ENCODE data around the gene PAK2. TPM values are rescaled to one million over a fixed set of nuclear protein-coding genes. Genes with fewer than 3 reads are reported as not detected.
"Not testable (repeated sequence)": the region's sequence is repeated elsewhere in the genome, so short reads cannot be mapped to it uniquely, and the experiment has no call there.

The PAK2 gene
- total RNA-seq, 2 donors from 2014 or later = 37.4 to 48.3 TPM

DNA sequence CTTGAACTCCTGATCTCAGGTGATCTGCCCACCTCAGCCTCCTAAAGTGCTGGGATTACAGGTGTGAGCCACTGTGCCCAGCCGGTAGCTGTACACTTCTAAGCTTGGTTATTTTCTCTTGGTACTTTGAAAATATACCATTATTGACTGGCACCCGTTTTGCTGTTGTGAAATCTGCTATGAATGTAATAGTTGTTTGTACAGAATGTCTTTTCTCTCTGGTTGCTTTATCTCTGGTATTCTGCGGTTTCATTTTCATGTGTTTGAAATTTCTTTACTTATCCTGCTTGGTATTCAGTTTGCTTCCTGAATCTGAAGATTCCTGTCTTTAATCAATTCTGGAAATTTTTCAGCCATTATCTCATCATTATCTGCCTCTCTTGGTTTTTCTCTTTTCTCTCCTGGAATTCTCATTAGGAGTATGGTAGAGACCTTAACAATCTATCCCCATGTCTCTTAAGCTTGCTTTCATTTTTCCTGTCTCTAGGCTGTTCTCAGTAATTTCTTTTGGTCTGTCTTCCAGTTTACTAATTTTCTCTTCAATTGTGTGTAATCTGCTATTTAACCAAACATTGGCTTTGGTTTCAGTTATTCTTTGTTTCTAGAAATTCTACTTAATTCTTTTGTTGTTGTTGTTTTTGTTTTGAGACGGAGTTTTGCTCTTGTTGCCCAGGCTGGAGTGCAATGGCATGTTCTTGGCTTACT lies 2.8 kb upstream of the PAK2 start:
- DNase-seq (ENCODE audit: low spot score) = no peak
- Histone ChIP-seq H3K9me3 (no peaks in the 10 kb centered on the region), H3K36me3 (no peaks in the 10 kb centered on the region), H3K4me3 (no peak overlapping the region), H3K4me1 (replicated peaks) (no peaks in the 10 kb centered on the region), H3K27ac (no peak overlapping the region), H3K27me3 (replicated peaks; ENCODE audit: insufficient read depth) (no peaks in the 10 kb centered on the region)
- WGBS = over 99% methylated on average over 4 of the region's 4 CpGs
- intact Hi-C loops (cut with DNase I) = no loop called here
- TF ChIP-seq POLR2AphosphoS5 (IDR thresholded peaks at IDR 0.05) = no peak
- TF ChIP-seq, protein P1, sequence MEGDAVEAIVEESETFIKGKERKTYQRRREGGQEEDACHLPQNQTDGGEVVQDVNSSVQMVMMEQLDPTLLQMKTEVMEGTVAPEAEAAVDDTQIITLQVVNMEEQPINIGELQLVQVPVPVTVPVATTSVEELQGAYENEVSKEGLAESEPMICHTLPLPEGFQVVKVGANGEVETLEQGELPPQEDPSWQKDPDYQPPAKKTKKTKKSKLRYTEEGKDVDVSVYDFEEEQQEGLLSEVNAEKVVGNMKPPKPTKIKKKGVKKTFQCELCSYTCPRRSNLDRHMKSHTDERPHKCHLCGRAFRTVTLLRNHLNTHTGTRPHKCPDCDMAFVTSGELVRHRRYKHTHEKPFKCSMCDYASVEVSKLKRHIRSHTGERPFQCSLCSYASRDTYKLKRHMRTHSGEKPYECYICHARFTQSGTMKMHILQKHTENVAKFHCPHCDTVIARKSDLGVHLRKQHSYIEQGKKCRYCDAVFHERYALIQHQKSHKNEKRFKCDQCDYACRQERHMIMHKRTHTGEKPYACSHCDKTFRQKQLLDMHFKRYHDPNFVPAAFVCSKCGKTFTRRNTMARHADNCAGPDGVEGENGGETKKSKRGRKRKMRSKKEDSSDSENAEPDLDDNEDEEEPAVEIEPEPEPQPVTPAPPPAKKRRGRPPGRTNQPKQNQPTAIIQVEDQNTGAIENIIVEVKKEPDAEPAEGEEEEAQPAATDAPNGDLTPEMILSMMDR (IDR thresholded peaks at IDR 0.05) = no peak
- TF ChIP-seq POLR2A (IDR thresholded peaks at IDR 0.05) = no peak

DNA sequence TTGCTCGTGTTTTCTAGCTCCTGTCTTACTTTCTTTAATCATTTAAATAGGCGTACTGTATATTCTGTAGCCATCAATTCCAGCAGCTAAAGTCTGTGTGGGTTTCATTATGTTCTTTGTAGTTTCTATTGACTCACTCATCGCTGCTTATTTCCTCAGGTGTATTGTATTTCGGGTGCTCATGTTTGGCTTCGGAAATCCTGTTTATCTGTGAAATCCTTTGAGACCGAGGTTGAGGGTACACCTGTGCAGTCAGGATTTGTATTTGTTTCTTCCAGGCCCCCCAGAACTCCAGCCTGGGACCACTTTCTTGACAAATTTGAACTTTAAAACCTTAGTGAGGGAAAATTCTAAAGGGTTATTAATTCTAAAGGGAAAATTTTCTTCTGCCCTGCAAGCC lies 2.0 kb upstream of the PAK2 start:
- Histone ChIP-seq H3K27ac (no peak overlapping the region), H3K4me1 (replicated peaks) (peaks cover 3% of the 10 kb centered on the region), H3K4me3 (no peak overlapping the region), H3K9me3 (no peaks in the 10 kb centered on the region), H3K36me3 (no peaks in the 10 kb centered on the region), H3K27me3 (replicated peaks; ENCODE audit: insufficient read depth) (no peaks in the 10 kb centered on the region)
- intact Hi-C loops (cut with DNase I) = no loop called here
- DNase-seq (ENCODE audit: low spot score) = no peak
- TF ChIP-seq, protein P1 (IDR thresholded peaks at IDR 0.05) = no peak
- WGBS = 93% methylated on average over 6 of the region's 6 CpGs

DNA sequence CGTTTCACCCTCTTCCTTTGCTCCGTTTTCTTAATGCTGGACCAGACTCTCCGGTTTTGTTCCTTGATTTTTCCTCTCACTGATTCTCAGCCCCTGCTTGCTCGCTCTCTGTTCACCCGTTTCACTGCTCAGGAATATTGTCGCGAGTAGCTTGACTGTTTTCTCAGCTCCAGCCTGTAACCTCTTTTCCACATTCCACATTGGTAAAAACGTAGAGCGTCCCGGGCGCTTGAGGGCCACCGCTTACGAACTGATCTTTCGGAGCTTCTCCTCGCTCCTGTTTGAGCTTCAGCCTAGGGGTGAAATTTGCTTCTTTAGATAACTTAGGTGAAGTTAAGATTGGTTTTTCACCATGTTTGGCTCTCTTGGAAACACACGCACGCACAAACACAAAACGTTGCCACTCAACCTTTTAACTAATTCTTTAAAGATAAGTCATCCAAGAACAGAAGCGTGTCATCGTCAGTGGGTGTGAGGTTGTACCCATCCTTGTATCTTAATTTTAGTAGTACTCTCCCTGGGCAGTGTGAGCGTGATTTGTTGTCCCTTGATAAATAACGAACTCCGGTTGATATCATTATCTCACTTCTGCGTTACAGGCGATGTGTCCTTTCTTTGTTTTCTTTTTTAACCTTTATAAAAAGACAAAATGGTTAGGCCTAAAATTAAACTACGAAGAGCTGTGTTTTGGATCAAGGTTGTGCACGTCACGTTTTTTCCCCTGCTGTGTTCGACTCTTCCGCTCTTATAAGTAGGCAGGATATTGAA lies 1.0 kb downstream of the PAK2 start:
- under 1% methylated on average over 30 of the region's 30 CpGs for WGBS
- TF ChIP-seq, protein P1 (IDR thresholded peaks at IDR 0.05) = no peak
- TF ChIP-seq POLR2AphosphoS5 (IDR thresholded peaks at IDR 0.05) = peak; percentile 3
- DNase-seq (ENCODE audit: low spot score) = peak; percentile 15
- H3K4me1 ChIP-seq (replicated peaks) = peaks cover 3% of the 10 kb centered on the region
- no peaks in the 10 kb centered on the region for H3K36me3 ChIP-seq
- H3K4me3 ChIP-seq = peak overlapping the region; percentile 76 to 96
- peak overlapping the region; percentile 92 to 95 for H3K27ac ChIP-seq
- intact Hi-C loops (cut with DNase I) = loop anchor here (2.0 kb wide), 1 partner anchor 28 kb away; the partner anchor contains the start of genes CEP19 and PIGX
- H3K9me3 ChIP-seq = no peaks in the 10 kb centered on the region
- no peaks in the 10 kb centered on the region for H3K27me3 ChIP-seq (replicated peaks; ENCODE audit: insufficient read depth)

DNA sequence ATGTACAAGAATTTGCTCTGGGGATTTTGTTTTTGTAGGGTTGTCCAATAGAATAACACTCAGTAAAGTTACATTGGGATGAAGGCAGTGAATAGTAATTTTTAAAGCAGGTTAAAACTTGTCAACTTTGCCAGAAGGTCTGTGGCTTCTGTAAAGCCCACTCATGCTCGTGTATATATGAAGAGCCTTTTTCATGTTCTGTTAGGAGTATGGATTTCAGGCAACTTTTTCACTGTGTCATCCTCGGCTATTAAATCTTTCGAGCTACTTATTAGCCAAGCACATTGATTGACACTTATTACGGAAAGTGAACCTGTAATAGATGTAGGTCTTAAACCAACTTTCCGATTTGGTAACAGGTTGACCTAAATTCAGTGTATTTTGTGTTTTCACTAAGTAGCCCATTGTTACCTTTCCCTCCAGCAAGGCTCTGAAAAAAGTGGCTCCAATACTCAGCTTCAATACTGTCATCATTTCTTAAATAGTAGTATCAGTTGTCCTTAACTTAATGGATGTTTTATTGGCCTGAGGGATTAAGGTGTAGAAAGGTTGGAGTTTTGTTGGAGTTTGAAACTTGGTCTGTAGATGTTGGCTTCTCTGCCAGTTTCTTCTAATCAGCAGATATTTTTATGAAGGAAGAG lies 1.7 kb downstream of the PAK2 start:
- intact Hi-C loops (cut with DNase I) = loop anchor here (2.0 kb wide), 1 partner anchor 29 kb away; the partner anchor contains the start of genes CEP19 and PIGX
- Histone ChIP-seq H3K27ac (peak overlapping the region; percentile 92 to 95), H3K4me1 (replicated peaks) (peaks cover 3% of the 10 kb centered on the region), H3K36me3 (no peaks in the 10 kb centered on the region), H3K9me3 (no peaks in the 10 kb centered on the region), H3K27me3 (replicated peaks; ENCODE audit: insufficient read depth) (no peaks in the 10 kb centered on the region), H3K4me3 (peak overlapping the region; percentile 76 to 96)
- TF ChIP-seq, protein P1 (IDR thresholded peaks at IDR 0.05) = no peak
- TF ChIP-seq POLR2A (IDR thresholded peaks at IDR 0.05) (no peak), POLR2AphosphoS5 (IDR thresholded peaks at IDR 0.05) (no peak)
- DNase-seq (ENCODE audit: low spot score) = no peak
- 11% methylated on average over 5 of the region's 5 CpGs for WGBS

DNA sequence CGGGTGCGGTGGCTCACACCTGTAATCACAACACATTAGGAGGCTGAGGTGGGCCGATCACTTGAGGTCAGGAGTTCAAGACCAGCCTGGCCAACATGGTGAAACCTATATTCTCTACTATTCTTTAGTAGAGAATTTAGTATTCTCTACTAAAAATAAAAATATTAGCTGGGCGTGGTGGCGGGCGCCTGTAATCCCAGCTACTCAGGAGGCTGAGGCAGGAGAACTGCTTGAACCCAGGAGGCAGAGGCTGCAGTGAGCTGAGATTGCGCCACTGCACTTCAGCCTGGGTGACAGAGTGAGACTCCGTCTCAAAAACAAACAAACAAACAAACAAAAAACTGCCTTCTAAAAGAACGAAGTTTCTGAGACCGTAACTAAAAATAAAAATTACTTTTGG lies 3.9 kb downstream of the PAK2 start:
- H3K4me3 ChIP-seq; DNase-seq (ENCODE audit: low spot score); intact Hi-C loops (cut with DNase I); H3K27ac ChIP-seq; H3K27me3 ChIP-seq (replicated peaks; ENCODE audit: insufficient read depth); H3K4me1 ChIP-seq (replicated peaks); H3K9me3 ChIP-seq; H3K36me3 ChIP-seq: not testable (repeated sequence)
- WGBS = 92% methylated on average over 10 of the region's 10 CpGs
